Mesenchymal stem cell (in vitro differentiated cells and primary cell): ENCODE measurements around the gene FKBP2.
A peak's percentile ranks its signal among the peaks of the same experiment; 100 is the strongest.

ENCODE experiments used
- DNase-seq: peaks from one replicate; pipeline ENCODE4 v3.0.0-alpha.2; 2013
- H2AFZ ChIP-seq: one replicate; pipeline ENCODE4 v1.6.1; 2013; ENCODE audit warnings: low read depth, mild to moderate bottlenecking, control low read depth, inconsistent platforms, low read length, moderate library complexity
- H2AK5ac ChIP-seq: 2 replicates; pipeline ENCODE4 v1.6.1; 2013; ENCODE audit warnings: low read length, moderate library complexity, mild to moderate bottlenecking, inconsistent platforms; ENCODE audit not compliant: severe bottlenecking
- H2BK120ac ChIP-seq: one replicate; pipeline ENCODE4 v1.6.1; 2013; ENCODE audit warnings: low read depth, mild to moderate bottlenecking, inconsistent platforms, low read length, moderate library complexity
- H2BK12ac ChIP-seq, 2 experiments: one replicate each; pipeline ENCODE4 v1.6.1; 2013; ENCODE audit warnings: inconsistent platforms in 2 of 2, low read length in 2 of 2, mild to moderate bottlenecking in 2 of 2, moderate library complexity in 2 of 2, control low read depth in 1 of 2
- H2BK15ac ChIP-seq: one replicate; pipeline ENCODE4 v1.6.1; 2013; ENCODE audit warnings: mild to moderate bottlenecking, low read depth, inconsistent platforms; ENCODE audit not compliant: poor library complexity, severe bottlenecking
- H2BK5ac ChIP-seq: 2 replicates; pipeline ENCODE4 v1.6.1; 2013; ENCODE audit warnings: low read depth, mild to moderate bottlenecking, low read length, control low read depth, inconsistent platforms; ENCODE audit not compliant: poor library complexity, severe bottlenecking
- H3K14ac ChIP-seq, 2 experiments: one replicate each; pipeline ENCODE4 v1.6.1; 2013; ENCODE audit warnings: inconsistent platforms in 2 of 2, low read length in 2 of 2, control low read depth in 1 of 2, mild to moderate bottlenecking in 1 of 2, moderate library complexity in 1 of 2
- H3K18ac ChIP-seq, 2 experiments: one replicate each; pipeline ENCODE4 v1.6.1; 2013; ENCODE audit warnings: inconsistent platforms in 2 of 2, low read length in 2 of 2, control low read depth in 1 of 2, low read depth in 1 of 2, mild to moderate bottlenecking in 1 of 2
- H3K23ac ChIP-seq, 2 experiments: one replicate each; pipeline ENCODE4 v1.6.1; 2013; ENCODE audit warnings: inconsistent platforms in 2 of 2, low read length in 2 of 2, mild to moderate bottlenecking in 2 of 2, moderate library complexity in 2 of 2, control low read depth in 1 of 2
- H3K27ac ChIP-seq: 2 replicates; pipeline ENCODE4 v1.5.1; 2013; ENCODE audit warnings: mild to moderate bottlenecking, moderate library complexity, low read length, control low read depth, inconsistent platforms; ENCODE audit not compliant: poor library complexity, severe bottlenecking
- H3K27me3 ChIP-seq, 2 experiments: 2 replicates each; pipeline versions ENCODE4 v1.6.1 to v1.7.0; 2013; ENCODE audit warnings: low read length in 2 of 2, mild to moderate bottlenecking in 2 of 2, moderate library complexity in 2 of 2, control low read depth in 1 of 2, inconsistent platforms in 1 of 2; ENCODE audit not compliant: control insufficient read depth in 1 of 2, insufficient read depth in 1 of 2
- H3K36me3 ChIP-seq, 2 experiments: 2 replicates each; pipeline versions ENCODE4 v1.6.1 to v1.7.0; 2013; ENCODE audit warnings: low read length in 2 of 2, control low read depth in 1 of 2, inconsistent platforms in 1 of 2, low read depth in 1 of 2, mild to moderate bottlenecking in 1 of 2; ENCODE audit not compliant: insufficient read depth in 2 of 2, control insufficient read depth in 1 of 2
- H3K4ac ChIP-seq, 2 experiments: one replicate each; pipeline ENCODE4 v1.6.1; 2013; ENCODE audit warnings: inconsistent platforms in 2 of 2, low read length in 2 of 2, mild to moderate bottlenecking in 2 of 2, moderate library complexity in 2 of 2, control low read depth in 1 of 2, low read depth in 1 of 2
- H3K4me1 ChIP-seq: 2 replicates; pipeline ENCODE4 v1.6.1; 2013; ENCODE audit warnings: low read depth, low read length, control low read depth; ENCODE audit not compliant: control insufficient read depth, insufficient read depth
- H3K4me2 ChIP-seq: 2 replicates; pipeline ENCODE4 v1.6.1; 2013; ENCODE audit warnings: low read length, mild to moderate bottlenecking, inconsistent platforms; ENCODE audit not compliant: poor library complexity, severe bottlenecking
- H3K4me3 ChIP-seq, 2 experiments: 2 replicates each; pipeline versions ENCODE4 v1.5.1 to v1.7.0; 2013; ENCODE audit warnings: low read length in 2 of 2, mild to moderate bottlenecking in 2 of 2, control low read depth in 1 of 2, low read depth in 1 of 2; ENCODE audit not compliant: insufficient read depth in 1 of 2
- H3K79me1 ChIP-seq: replicated peaks from 2 replicates; pipeline ENCODE4 v1.6.1; 2013; ENCODE audit warnings: mild to moderate bottlenecking, control low read depth, low read length, inconsistent platforms; ENCODE audit not compliant: poor library complexity, severe bottlenecking
- H3K9ac ChIP-seq: 2 replicates; pipeline ENCODE4 v1.7.0; 2013; ENCODE audit warnings: mild to moderate bottlenecking, low read length, moderate library complexity
- H3K9me3 ChIP-seq: 2 replicates; pipeline ENCODE4 v1.7.0; 2013; ENCODE audit warnings: mild to moderate bottlenecking, low read length; ENCODE audit not compliant: control insufficient read depth
- H4K8ac ChIP-seq: one replicate; pipeline ENCODE4 v1.6.1; 2013; ENCODE audit warnings: inconsistent platforms, mild to moderate bottlenecking, low read length, moderate library complexity
- H4K91ac ChIP-seq: one replicate; pipeline ENCODE4 v1.6.1; 2013; ENCODE audit warnings: mild to moderate bottlenecking, low read length, inconsistent platforms
- WGBS: methylation state at CpG from one replicate; pipeline ENCODE4 v1.1.7; 2013; ENCODE audit warnings: mixed read lengths; 5-methylcytosine and 5-hydroxymethylcytosine counted together

The FKBP2 gene

DNA sequence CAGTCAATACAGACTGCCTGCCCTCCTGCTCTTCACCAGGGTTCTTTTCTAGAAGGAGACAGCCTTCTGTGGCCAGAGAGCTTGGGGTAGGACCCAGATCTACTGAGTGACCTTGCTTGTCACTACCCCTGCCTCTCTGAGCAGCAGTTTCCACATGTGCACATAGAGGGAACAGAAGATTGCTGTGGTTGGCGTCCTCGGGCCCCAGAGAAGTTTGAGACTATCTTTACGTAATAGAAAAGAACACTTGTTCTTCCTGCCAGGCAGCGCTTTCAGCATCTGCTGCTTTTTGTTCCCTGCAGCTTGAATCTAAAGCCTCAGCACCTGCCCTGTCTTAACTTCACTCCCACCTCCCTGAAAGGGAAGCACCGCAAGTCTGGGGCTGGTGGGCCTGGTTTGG lies 1.9 kb upstream of the FKBP2 start:
- H3K9ac ChIP-seq = no peak overlapping the region
- no peak overlapping the region for H3K27ac ChIP-seq
- no peak overlapping the region for H3K23ac ChIP-seq
- H3K4me3 ChIP-seq = no peak overlapping the region
- peaks cover 36% of the 10 kb centered on the region for H3K4me1 ChIP-seq
- H3K4ac ChIP-seq = no peak overlapping the region
- no peaks in the 10 kb centered on the region for H3K9me3 ChIP-seq
- no peak overlapping the region for H4K8ac ChIP-seq
- WGBS = 97% methylated on average over 5 of the region's 5 CpGs
- no peak overlapping the region for H2BK120ac ChIP-seq
- H2AFZ ChIP-seq = no peak overlapping the region
- peaks cover 46 to 48% of the 10 kb centered on the region in 2 experiments for H3K36me3 ChIP-seq
- no peak overlapping the region for H3K14ac ChIP-seq
- no peak overlapping the region for H2BK12ac ChIP-seq
- H4K91ac ChIP-seq = no peak overlapping the region
- no peak for DNase-seq
- H3K18ac ChIP-seq = no peak overlapping the region
- peaks cover 31% of the 10 kb centered on the region for H3K79me1 ChIP-seq
- no peak overlapping the region for H3K4me2 ChIP-seq
- H2BK15ac ChIP-seq = no peak overlapping the region
- H2AK5ac ChIP-seq = no peak overlapping the region
- H3K27me3 ChIP-seq = no peaks in the 10 kb centered on the region
- H2BK5ac ChIP-seq = no peak overlapping the region

- H3K4ac ChIP-seq = peak overlapping the region; percentile 75 to 83
- no peak overlapping the region for H2AFZ ChIP-seq
- H3K9me3 ChIP-seq = no peaks in the 10 kb centered on the region
- H4K8ac ChIP-seq = peak overlapping the region; percentile 93
- no peak overlapping the region for H3K14ac ChIP-seq
- H3K18ac ChIP-seq = peak overlapping the region in 1 of 2 experiments; percentile 81
- no peak overlapping the region for H2BK5ac ChIP-seq
- peak overlapping the region; percentile 94 for H3K9ac ChIP-seq
- H3K36me3 ChIP-seq = peaks cover 49 to 53% of the 10 kb centered on the region in 2 experiments
- WGBS = 95% methylated on average over 11 of the region's 11 CpGs
- peak overlapping the region; percentile 83 for H2BK15ac ChIP-seq
- peak overlapping the region; percentile 79 for H3K4me2 ChIP-seq
- H3K27ac ChIP-seq = peak overlapping the region; percentile 9
- peak overlapping the region in 1 of 2 experiments; percentile 69 for H2BK12ac ChIP-seq
- peak overlapping the region in 1 of 2 experiments; percentile 85 for H3K4me3 ChIP-seq
- H3K79me1 ChIP-seq = peaks cover 30% of the 10 kb centered on the region
- no peak overlapping the region for H3K23ac ChIP-seq
- H2BK120ac ChIP-seq = peak overlapping the region; percentile 87
- DNase-seq = peak; percentile 16
- no peaks in the 10 kb centered on the region for H3K27me3 ChIP-seq
- peak overlapping the region; percentile 83 for H4K91ac ChIP-seq
- peak overlapping the region; percentile 57 for H2AK5ac ChIP-seq
- H3K4me1 ChIP-seq = peaks cover 40% of the 10 kb centered on the region
Measured at GRCh38 chr11:64239662-64240434, 1.0 kb upstream of the FKBP2 start.

- peak overlapping the region in 1 of 2 experiments; percentile 79 for H2BK12ac ChIP-seq
- peak overlapping the region; percentile 31 for H4K91ac ChIP-seq
- no peak overlapping the region for H2AK5ac ChIP-seq
- H3K36me3 ChIP-seq = peaks cover 42 to 52% of the 10 kb centered on the region in 2 experiments
- no peaks in the 10 kb centered on the region for H3K9me3 ChIP-seq
- peak overlapping the region in 1 of 2 experiments; percentile 93 for H3K4ac ChIP-seq
- H3K4me3 ChIP-seq = peak overlapping the region; percentile 78 to 85
- H2AFZ ChIP-seq = peak overlapping the region; percentile 78
- no peak overlapping the region for H3K23ac ChIP-seq
- 3% methylated on average over 21 of the region's 24 CpGs for WGBS
- peaks cover 18% of the 10 kb centered on the region for H3K79me1 ChIP-seq
- H3K9ac ChIP-seq = peak overlapping the region; percentile 94
- no peak overlapping the region for H2BK120ac ChIP-seq
- H4K8ac ChIP-seq = peak overlapping the region; percentile 9
- peak overlapping the region; percentile 80 for H3K27ac ChIP-seq
- H3K4me2 ChIP-seq = peak overlapping the region; percentile 43
- H2BK5ac ChIP-seq = peak overlapping the region; percentile 48
- H3K14ac ChIP-seq = peak overlapping the region in 1 of 2 experiments; percentile 71
- peak overlapping the region; percentile 23 to 97 for H3K18ac ChIP-seq
- peaks cover 37% of the 10 kb centered on the region for H3K4me1 ChIP-seq
- H3K27me3 ChIP-seq = no peaks in the 10 kb centered on the region
- H2BK15ac ChIP-seq = no peak overlapping the region
- DNase-seq = peak; percentile 99
Measured at GRCh38 chr11:64241241-64241490, 271 bp downstream of the FKBP2 start.

DNA sequence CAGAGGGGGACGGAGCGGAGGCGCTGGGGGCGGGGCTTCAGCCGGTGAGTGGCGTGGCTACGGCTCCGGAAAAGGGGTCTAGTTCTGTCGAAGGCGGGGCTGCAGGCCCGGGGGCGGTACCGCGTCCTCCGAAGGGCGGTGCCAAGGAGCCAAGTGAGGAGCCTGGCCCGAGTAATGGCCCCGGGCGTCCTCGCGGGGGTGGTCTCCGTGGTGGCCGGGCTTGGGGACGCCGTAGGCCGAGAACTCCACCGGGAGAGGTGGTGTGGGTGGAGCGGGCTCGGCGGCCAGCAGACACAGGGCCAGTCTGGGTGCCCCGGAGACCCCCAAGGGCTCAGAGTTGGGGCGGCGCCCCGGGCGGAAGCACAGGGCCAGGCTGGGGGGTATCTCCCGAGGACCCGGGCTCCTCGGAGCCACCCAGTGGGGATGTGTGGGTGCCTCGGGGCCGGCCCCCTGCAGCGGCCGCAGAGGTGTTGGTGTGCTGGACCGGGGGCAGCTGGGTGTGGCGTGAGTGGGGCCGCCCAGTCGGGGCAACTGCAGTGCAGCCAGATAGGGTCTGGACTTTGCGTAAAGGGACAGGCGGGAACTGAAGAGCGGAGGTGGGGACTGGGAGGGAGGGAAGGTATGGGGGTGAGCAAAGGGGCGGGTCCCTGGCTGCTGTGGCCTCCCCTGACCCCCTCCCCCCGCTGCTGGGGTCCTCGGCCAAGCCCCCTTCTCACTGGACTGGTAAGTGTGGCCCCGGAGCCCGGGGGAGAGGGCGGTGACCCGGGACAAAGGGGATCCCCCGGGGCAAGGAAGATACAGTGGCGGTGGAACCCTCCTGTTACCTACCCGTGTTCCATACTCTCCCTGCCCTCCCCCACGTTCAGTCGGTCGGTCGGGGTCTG lies 838 bp downstream of the FKBP2 start:
- peak overlapping the region; percentile 14 to 90 for H3K18ac ChIP-seq
- H3K36me3 ChIP-seq = peaks cover 42 to 51% of the 10 kb centered on the region in 2 experiments
- peak overlapping the region; percentile 40 to 98 for H3K4ac ChIP-seq
- H2BK120ac ChIP-seq = peak overlapping the region; percentile 82
- H3K9me3 ChIP-seq = no peaks in the 10 kb centered on the region
- WGBS = under 1% methylated on average over 47 of the region's 63 CpGs
- peak overlapping the region; percentile 36 for H3K27ac ChIP-seq
- H2BK12ac ChIP-seq = peak overlapping the region in 1 of 2 experiments; percentile 65
- peak overlapping the region; percentile 99 for H2BK15ac ChIP-seq
- peak overlapping the region; percentile 54 for H2BK5ac ChIP-seq
- no peak overlapping the region for H2AFZ ChIP-seq
- no peaks in the 10 kb centered on the region for H3K27me3 ChIP-seq
- peak overlapping the region in 1 of 2 experiments; percentile 82 for H3K14ac ChIP-seq
- H3K4me1 ChIP-seq = peaks cover 37% of the 10 kb centered on the region
- peak overlapping the region; percentile 95 for H3K4me2 ChIP-seq
- DNase-seq = peak; percentile 59
- H2AK5ac ChIP-seq = peak overlapping the region; percentile 59
- peak overlapping the region; percentile 89 for H4K91ac ChIP-seq
- H3K79me1 ChIP-seq = peaks cover 17% of the 10 kb centered on the region
- H3K9ac ChIP-seq = peak overlapping the region; percentile 91
- peak overlapping the region; percentile 74 to 89 for H3K4me3 ChIP-seq
- peak overlapping the region; percentile 78 for H4K8ac ChIP-seq
- peak overlapping the region in 1 of 2 experiments; percentile 10 for H3K23ac ChIP-seq
